Inflammatory macrophage (primary cell): ENCODE results near the gene ATOSB.
A peak's percentile ranks its signal among the peaks of the same experiment; 100 is the strongest.

Experiments used
- DNase-seq, 2 donors: peaks; one replicate each; pipeline ENCODE4 v3.0.0-alpha.2; 2020 to 2022

ATOSB gene

GRCh38 chr9:35079426-35080341 lies 36.0 kb downstream of the ATOSB start, which contains the start of gene FANCG:
TSS of gene FANCG (minus strand) at chr9:35079942. CDS start at chr9:35079524, 418 bp downstream.
- DNase-seq = peak; percentile 89 to 93

DNA sequence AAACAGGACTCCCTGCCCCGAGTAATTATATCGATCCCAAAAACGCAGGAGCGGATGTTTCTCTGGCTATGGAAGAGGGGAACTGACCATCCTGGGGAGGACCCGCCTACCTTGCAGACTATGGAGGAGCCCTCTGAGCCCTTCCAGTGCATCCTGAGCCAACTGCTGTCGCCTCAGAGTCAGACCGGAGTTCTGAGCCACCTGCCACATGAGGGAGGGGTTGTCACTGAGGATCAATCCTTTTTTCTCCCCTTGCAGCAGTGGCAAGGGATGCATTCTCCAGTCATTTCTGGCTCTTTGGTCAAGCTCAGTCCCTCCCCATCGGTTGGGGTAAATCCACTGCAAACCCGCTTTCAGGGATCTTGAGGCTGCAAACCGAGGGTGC lies 36.6 kb downstream of the ATOSB start:
- DNase-seq = no peak

- no peak for DNase-seq
Measured at GRCh38 chr9:35078066-35078465, 37.6 kb downstream of the ATOSB start.

- no peak for DNase-seq
Measured at GRCh38 chr9:35076848-35077247, 38.8 kb downstream of the ATOSB start.

DNA sequence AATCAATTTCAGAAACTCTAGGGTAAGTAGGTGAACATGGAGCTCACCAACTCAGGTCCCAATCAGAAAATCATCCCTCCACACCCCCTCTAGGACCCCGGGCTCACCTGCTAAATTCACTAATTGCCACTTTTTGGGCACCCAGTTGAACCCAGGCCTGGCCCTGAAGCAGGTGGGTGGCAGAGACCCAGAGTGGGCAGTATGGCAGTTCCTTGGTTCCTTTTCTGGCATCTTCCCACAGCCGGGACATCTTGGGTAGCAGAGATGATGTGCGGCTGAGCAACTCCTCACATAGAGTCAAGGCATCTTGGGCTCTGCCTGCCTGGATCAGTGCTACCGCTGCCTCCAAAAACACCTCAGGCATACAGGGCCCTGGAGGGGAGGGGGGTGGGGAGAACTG lies 40.3 kb downstream of the ATOSB start:
- DNase-seq = no peak

DNA sequence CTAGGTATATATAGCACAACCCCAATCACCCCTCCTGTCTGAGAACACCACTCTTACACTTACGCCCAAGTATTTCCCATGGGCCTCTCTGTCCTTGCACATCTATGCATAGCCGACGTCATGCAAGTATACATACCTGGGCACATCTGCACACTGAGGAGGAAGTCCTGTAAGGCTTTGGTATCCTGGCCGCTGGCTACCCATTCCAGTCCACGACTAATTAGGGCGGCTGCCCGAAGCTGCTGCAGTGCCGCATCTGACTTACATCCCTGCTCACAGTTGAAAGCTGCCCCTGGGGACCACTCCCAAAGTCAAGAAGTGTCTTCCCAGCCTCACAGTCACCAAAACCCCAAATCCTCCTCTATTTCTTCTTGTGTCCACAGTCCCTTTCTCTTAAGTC lies 40.9 kb downstream of the ATOSB start:
- no peak for DNase-seq

GRCh38 chr9:35074141-35074540 lies 41.5 kb downstream of the ATOSB start:
- no peak for DNase-seq

- no peak for DNase-seq
Measured at GRCh38 chr9:35073279-35073612, 42.4 kb downstream of the ATOSB start.

DNA sequence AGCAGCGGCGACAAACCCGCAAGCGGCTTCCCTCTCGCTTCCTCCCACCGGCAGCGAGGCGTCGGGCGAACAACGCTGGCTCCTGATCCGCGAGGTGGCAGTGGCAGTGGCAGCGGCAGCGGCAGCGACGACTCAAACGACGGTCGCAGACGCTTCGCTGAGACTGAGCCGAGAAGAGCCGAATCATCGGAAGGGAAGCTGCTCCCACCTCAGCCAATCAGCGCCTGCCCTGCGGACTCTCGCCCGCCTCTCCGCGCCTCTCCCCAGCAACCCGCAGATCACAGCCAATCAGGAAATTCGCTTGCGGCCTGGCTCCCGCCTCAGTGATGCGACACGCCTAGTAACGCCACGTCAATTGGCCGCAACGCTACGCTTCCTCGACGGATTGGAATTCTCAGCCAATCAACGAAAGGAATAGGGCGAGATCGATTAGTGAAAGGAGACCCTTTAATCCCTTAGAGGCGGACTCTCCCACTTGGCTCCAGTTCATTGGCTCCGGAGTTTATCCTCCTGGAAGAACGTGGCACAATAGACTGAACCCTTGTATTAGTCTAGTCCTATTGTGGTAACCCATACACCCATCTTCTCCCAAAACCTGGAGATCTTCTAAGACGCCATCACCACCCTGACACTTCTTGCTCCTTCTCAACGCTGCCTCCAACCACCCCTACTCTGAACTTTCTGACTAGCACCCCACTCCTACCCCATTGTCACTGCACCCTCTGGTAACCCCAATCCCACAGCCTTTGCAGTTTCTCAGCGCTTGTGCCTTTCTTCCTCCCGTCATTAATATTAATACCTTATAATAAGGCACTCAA lies 43.0 kb downstream of the ATOSB start, which contains the start of gene VCP:
Gene VCP (minus strand): TSS at position 165 of the 818 bp plus-strand sequence. CDS start 272 bp downstream, outside the sequence.
- DNase-seq = peak; percentile 99

DNA sequence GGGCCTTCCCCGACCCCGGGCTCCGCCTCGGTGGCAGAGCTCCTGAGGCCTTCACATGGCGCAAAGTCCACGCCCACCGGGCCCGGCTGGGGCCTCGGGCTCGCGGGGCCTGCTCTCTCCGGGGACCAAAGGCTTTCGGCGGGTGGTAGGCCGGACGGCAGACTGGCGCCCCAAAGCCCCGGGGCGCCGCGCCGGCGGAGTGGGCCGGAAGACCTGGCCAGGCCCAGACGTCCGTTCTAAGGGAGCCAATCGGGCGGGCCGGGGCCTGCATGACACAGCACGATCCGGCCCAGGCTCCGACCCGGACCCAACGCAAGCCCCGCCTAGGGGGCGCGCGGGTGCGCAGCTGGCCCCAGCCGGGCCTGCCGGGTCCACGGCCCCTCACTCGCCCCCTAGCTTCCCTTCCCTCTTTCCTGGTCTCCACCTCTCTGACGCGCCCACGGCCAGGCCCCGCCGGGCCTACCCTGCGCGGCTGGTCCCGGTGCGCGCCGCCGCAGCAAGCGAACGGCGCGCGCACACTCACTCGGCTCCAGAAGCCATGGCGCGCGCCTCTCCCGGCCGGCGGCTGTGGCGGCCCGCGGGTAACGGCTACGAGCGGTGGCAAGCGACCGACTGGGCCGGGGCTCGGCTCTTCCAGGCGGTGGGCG lies 43.7 kb downstream of the ATOSB start:
- DNase-seq = peak; percentile 67 to 88

GRCh38 chr9:35070823-35071813 lies 44.5 kb downstream of the ATOSB start:
- no peak for DNase-seq

GRCh38 chr9:35069020-35069419 lies 46.6 kb downstream of the ATOSB start:
- no peak for DNase-seq

DNA sequence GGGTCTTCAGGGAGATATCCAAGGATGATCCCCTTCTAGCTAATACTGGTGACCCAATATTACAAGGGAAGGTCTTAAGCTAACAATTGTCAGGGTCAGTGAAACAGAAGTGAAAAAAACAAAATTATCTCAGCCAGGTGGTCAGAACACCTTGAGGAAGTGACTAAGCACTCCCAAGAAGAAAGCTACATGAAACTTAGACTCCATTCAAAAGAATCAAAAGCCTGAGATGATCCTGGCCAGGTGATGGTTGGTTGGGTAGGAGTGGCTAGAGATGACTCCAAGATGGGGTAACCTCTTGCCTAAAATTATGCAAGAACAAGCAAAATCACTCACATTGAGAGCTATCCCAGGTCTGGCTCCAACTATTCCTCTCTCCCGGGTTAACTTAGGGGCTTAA lies 48.6 kb downstream of the ATOSB start:
- no peak for DNase-seq

- DNase-seq = no peak
Measured at GRCh38 chr9:35060548-35061207, 55.0 kb downstream of the ATOSB start.

GRCh38 chr9:35059438-35059837 lies 56.2 kb downstream of the ATOSB start:
- no peak for DNase-seq

- no peak for DNase-seq
Measured at GRCh38 chr9:35057271-35057620, 58.4 kb downstream of the ATOSB start.

- DNase-seq = no peak
Measured at GRCh38 chr9:35056571-35057270, 58.9 kb downstream of the ATOSB start.

GRCh38 chr9:35054871-35055644 lies 60.6 kb downstream of the ATOSB start:
- DNase-seq = no peak

DNA sequence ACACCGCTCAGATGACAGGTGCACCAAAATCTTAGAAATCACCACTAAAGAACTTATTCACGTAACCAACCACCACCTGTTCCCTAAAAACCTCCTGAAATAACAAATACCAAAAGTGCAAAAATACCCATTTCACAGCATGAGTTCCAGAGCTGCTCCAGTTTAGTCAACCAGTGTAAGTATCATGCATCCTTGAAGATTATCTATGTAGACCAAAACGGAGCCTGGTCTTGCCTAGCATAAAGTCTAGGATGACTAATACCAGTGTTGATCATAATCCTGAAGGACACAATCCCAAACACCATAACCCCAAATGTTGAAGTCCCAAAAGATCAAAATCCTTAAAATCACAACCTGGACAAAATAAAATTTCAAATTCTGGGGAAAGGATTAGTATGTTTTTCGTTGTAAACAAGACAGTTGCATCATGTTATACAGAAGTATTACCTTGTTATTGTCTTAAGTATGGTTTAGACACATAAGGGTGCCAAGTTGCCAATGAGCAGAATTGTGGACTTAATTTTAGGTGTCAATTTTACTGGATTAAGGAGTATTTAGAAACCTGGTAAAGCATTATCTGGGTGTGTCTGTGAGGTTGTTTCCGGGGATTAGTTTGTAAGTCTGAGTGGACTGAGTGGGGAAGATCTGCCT lies 61.4 kb downstream of the ATOSB start:
- no peak for DNase-seq
